Activated T-helper 17 cell treated with anti-CD3 and anti-CD28 coated beads, Interleukin-2, amount 50 U/mL, for 72 hours (primary cell): Measurements from ENCODE around the gene ST6GAL2. TPM values are rescaled to one million over a fixed set of nuclear protein-coding genes. Genes with fewer than 3 reads are reported as not detected.

Source experiments
- ATAC-seq: fragments of 150-1000 bp; cut with Tn5 transposase; replicated peaks from 2 replicates; pipeline ENCODE4 v1.10.0; 2021; ENCODE audit warnings: mild to moderate bottlenecking, moderate library complexity
- H3K27ac Mint-ChIP-seq: one replicate; pipeline ENCODE4 v1.8.0; 2022; ENCODE audit warnings: mixed read lengths
- H3K27me3 Mint-ChIP-seq: one replicate; pipeline ENCODE4 v1.8.0; 2022; ENCODE audit warnings: mixed read lengths
- H3K36me3 Mint-ChIP-seq: one replicate; pipeline ENCODE4 v1.8.0; 2022; ENCODE audit warnings: low read depth, mild to moderate bottlenecking, mixed read lengths
- H3K4me1 Mint-ChIP-seq: one replicate; pipeline ENCODE4 v1.8.0; 2022; ENCODE audit warnings: mixed read lengths
- H3K4me3 Mint-ChIP-seq: one replicate; pipeline ENCODE4 v1.8.0; 2022; ENCODE audit warnings: mild to moderate bottlenecking, mixed read lengths
- H3K9me3 Mint-ChIP-seq: one replicate; pipeline ENCODE4 v1.8.0; 2022; ENCODE audit warnings: mixed read lengths
- total RNA-seq, 2 donors: library from RNA; stranded (reverse); gene quantifications; one replicate each; pipeline ENCODE4 v1.2.3, GENCODE V29; 2022

ST6GAL2 gene
- total RNA-seq, 2 donors from 2014 or later, result not detected

DNA sequence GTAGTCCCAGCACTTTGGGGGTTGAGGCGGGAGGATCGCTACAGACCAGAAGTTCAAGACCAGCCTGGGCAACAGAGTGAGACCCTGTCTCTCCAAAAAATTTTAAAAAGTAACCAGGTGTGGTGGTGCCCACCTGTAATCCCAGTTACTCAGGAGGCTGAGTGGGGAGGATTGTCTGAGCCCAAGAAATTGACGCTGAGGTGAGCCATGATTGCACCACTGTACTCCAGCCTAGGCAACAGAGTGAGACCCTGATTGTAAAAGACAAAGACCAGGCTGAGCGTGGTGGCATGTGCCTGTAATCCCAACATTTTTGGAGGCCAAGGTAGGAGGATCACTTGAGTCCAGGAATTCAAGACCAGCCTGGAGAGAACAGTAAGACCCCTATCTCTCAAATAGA, 7.8 kb downstream of the ST6GAL2 start:
- H3K4me3 Mint-ChIP-seq, result no peak overlapping the region
- H3K27me3 Mint-ChIP-seq, result peaks cover 9% of the 10 kb centered on the region
- no peak for ATAC-seq
- no peaks in the 10 kb centered on the region for H3K36me3 Mint-ChIP-seq
- no peaks in the 10 kb centered on the region for H3K9me3 Mint-ChIP-seq
- H3K27ac Mint-ChIP-seq, result no peak overlapping the region
- H3K4me1 Mint-ChIP-seq, result no peaks in the 10 kb centered on the region

DNA sequence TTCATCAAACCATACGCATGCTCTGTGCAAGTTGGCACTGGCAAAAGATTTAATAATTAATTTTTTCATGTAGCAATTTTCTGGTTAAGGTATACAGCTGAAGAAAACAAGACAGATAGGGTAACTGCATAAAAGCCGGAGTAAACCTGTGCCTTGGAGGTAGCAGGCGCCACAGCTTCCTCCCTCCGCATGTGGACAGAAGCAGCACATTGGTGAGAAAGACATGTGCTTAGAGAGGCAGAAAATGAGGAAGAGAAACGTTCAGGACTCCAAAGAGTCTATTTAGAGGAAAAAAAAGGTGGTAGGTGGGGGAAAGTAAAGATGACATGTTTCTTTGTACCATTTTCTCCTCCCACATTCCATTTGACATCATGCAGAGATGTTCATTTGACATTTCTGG, 9.3 kb downstream of the ST6GAL2 start:
- no peak for ATAC-seq
- Mint-ChIP-seq H3K36me3 (no peaks in the 10 kb centered on the region), H3K27ac (no peak overlapping the region), H3K4me3 (no peak overlapping the region), H3K9me3 (no peaks in the 10 kb centered on the region), H3K27me3 (peaks cover 6% of the 10 kb centered on the region), H3K4me1 (no peaks in the 10 kb centered on the region)

GRCh38 chr2:106869512-106870275, 16.3 kb downstream of the ST6GAL2 start:
- Mint-ChIP-seq H3K36me3 (no peaks in the 10 kb centered on the region), H3K27me3 (peaks cover 6% of the 10 kb centered on the region), H3K4me3 (no peak overlapping the region), H3K27ac (no peak overlapping the region), H3K4me1 (no peaks in the 10 kb centered on the region), H3K9me3 (no peaks in the 10 kb centered on the region)
- no peak for ATAC-seq

DNA sequence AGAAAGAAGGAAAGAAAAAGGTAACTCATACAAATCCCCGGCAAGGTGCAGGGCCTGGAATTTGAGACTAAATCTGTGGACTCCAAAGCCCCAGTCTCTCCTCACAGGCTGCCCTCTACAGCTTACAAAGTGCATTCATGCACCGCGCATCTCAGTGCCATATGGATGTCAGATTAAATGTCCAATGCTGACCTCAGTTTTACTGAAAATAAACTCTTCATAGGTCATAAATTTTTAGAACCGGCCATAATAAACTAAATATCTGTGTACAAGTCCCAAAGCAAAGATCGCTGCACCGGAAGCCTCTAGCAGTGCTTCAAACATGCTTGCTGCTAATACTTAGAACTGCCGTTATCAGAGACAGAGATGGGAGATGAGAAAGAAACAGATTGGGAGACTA, 17.7 kb downstream of the ST6GAL2 start:
- Mint-ChIP-seq H3K36me3 (no peaks in the 10 kb centered on the region), H3K4me1 (no peaks in the 10 kb centered on the region), H3K4me3 (no peak overlapping the region), H3K27ac (no peak overlapping the region), H3K9me3 (no peaks in the 10 kb centered on the region), H3K27me3 (no peaks in the 10 kb centered on the region)
- ATAC-seq, result no peak

- Mint-ChIP-seq H3K4me3 (no peak overlapping the region), H3K27me3 (no peaks in the 10 kb centered on the region), H3K4me1 (no peaks in the 10 kb centered on the region), H3K36me3 (no peaks in the 10 kb centered on the region), H3K9me3 (no peaks in the 10 kb centered on the region), H3K27ac (no peak overlapping the region)
- no peak for ATAC-seq
These were observed 18.6 kb downstream of the ST6GAL2 start for GRCh38 chr2:106867196-106867953.

GRCh38 chr2:106866641-106867040, 19.3 kb downstream of the ST6GAL2 start:
- Mint-ChIP-seq H3K27me3 (no peaks in the 10 kb centered on the region), H3K4me3 (no peak overlapping the region), H3K9me3 (no peaks in the 10 kb centered on the region), H3K27ac (no peak overlapping the region), H3K36me3 (no peaks in the 10 kb centered on the region), H3K4me1 (no peaks in the 10 kb centered on the region)
- no peak for ATAC-seq

DNA sequence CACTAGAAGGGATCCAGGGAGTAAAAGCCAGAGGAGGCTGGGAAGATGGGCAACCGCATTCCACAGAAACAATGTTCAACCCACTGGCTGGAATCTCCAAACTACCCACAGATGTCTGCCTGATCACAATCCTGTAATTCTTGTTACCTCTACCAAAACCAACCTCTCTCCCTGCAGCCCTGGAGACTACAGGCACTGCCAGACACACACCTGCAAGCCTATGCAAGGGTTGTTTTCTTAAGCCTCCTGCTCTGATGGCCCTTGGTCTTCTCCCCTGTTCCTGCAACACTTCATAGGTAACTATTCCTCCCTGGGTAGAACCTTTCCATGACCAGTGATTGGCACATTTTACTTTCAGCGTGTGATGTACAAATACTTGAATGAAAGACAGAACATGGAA, 21.9 kb downstream of the ST6GAL2 start:
- no peak overlapping the region for H3K27ac Mint-ChIP-seq
- no peaks in the 10 kb centered on the region for H3K4me1 Mint-ChIP-seq
- H3K4me3 Mint-ChIP-seq, result no peak overlapping the region
- no peaks in the 10 kb centered on the region for H3K36me3 Mint-ChIP-seq
- H3K27me3 Mint-ChIP-seq, result peaks cover 5% of the 10 kb centered on the region
- H3K9me3 Mint-ChIP-seq, result peaks cover 9% of the 10 kb centered on the region
- no peak for ATAC-seq

DNA sequence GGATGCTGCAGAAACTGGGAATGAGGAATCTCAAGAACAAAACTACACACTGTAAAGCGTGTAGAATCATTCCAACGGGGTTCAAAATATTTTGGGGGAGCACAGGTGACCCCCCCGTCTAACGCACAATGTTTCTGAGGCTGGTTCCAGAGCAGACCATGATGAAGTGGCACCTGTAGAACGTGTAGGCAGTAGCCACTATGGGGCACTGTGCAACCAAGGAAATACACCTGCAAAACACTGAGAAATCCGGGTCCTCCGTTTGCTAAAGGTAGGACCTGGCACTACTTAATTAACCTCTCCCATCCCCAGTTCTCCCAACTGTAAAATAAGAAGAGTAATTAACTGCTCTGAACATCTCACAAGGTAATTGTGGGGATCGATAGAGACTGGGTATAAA, 22.6 kb downstream of the ST6GAL2 start:
- Mint-ChIP-seq H3K4me1 (no peaks in the 10 kb centered on the region), H3K4me3 (no peak overlapping the region), H3K9me3 (peaks cover 12% of the 10 kb centered on the region), H3K36me3 (no peaks in the 10 kb centered on the region), H3K27me3 (peaks cover 5% of the 10 kb centered on the region), H3K27ac (no peak overlapping the region)
- no peak for ATAC-seq

- no peak for ATAC-seq
- H3K4me3 Mint-ChIP-seq, result no peak overlapping the region
- H3K9me3 Mint-ChIP-seq, result peaks cover 13% of the 10 kb centered on the region
- peaks cover 5% of the 10 kb centered on the region for H3K27me3 Mint-ChIP-seq
- H3K36me3 Mint-ChIP-seq, result no peaks in the 10 kb centered on the region
- H3K27ac Mint-ChIP-seq, result no peak overlapping the region
- no peaks in the 10 kb centered on the region for H3K4me1 Mint-ChIP-seq
These were observed 26.5 kb downstream of the ST6GAL2 start for GRCh38 chr2:106859498-106859897.

DNA sequence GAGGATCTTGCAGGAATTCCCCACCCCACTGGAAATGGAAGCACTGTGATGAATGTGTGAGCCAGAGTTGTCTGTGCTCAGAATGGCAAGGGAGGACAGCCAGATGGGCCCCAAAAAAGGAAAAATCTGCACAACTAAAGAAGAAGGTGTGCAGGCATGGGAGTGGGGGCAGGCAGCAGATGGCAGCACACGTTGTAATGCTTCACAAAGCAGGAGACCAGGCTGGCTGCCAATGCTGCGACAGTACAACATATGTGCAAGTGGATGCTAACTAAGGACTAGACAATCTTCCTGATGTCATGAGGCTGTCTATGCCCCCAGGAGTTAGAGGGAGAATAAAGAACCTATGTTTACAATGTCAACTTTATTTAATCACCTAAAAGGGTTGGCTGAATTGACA, 27.2 kb downstream of the ST6GAL2 start:
- peaks cover 13% of the 10 kb centered on the region for H3K9me3 Mint-ChIP-seq
- no peak for ATAC-seq
- no peak overlapping the region for H3K4me3 Mint-ChIP-seq
- H3K27ac Mint-ChIP-seq, result no peak overlapping the region
- no peaks in the 10 kb centered on the region for H3K4me1 Mint-ChIP-seq
- no peaks in the 10 kb centered on the region for H3K36me3 Mint-ChIP-seq
- peaks cover 5% of the 10 kb centered on the region for H3K27me3 Mint-ChIP-seq

- Mint-ChIP-seq H3K27ac (no peak overlapping the region), H3K4me3 (no peak overlapping the region), H3K4me1 (no peaks in the 10 kb centered on the region), H3K36me3 (no peaks in the 10 kb centered on the region), H3K27me3 (peaks cover 5% of the 10 kb centered on the region), H3K9me3 (peaks cover 13% of the 10 kb centered on the region)
- ATAC-seq, result no peak
These were observed 28.0 kb downstream of the ST6GAL2 start for GRCh38 chr2:106857882-106858478.

DNA sequence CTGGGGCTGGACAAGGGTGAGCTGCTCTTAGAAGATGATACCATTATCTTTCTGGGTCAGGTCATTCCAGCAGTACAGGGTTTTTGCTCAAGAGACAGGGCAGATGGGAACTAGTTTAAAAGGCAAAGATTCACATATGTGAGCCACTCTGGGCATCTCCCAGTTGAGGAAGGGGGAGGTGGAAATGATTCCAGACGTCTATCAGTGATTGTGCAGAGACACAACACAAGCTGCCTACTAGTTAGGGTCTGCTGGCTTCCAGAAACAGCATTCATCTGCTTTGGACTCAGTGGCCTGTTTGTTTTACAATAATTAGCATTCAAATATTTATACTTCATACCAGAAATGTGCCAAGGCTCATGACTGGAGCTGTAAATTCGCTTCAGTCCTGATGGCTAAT, 32.3 kb downstream of the ST6GAL2 start:
- ATAC-seq, result no peak
- Mint-ChIP-seq H3K36me3 (no peaks in the 10 kb centered on the region), H3K27me3 (no peaks in the 10 kb centered on the region), H3K4me1 (no peaks in the 10 kb centered on the region), H3K9me3 (peaks cover 3% of the 10 kb centered on the region), H3K4me3 (no peak overlapping the region), H3K27ac (no peak overlapping the region)

- Mint-ChIP-seq H3K27me3 (no peaks in the 10 kb centered on the region), H3K9me3 (no peaks in the 10 kb centered on the region), H3K36me3 (no peaks in the 10 kb centered on the region), H3K4me1 (no peaks in the 10 kb centered on the region), H3K4me3 (no peak overlapping the region), H3K27ac (no peak overlapping the region)
- ATAC-seq, result no peak
These were observed 34.0 kb downstream of the ST6GAL2 start for GRCh38 chr2:106851881-106852501.

GRCh38 chr2:106851087-106851874, 34.7 kb downstream of the ST6GAL2 start:
- H3K27ac Mint-ChIP-seq, result no peak overlapping the region
- no peaks in the 10 kb centered on the region for H3K9me3 Mint-ChIP-seq
- ATAC-seq, result no peak
- no peaks in the 10 kb centered on the region for H3K4me1 Mint-ChIP-seq
- no peak overlapping the region for H3K4me3 Mint-ChIP-seq
- no peaks in the 10 kb centered on the region for H3K36me3 Mint-ChIP-seq
- H3K27me3 Mint-ChIP-seq, result no peaks in the 10 kb centered on the region
